HCT116 (cell line): ENCODE measurements around the gene PNLIPRP3.

Experiments used
- CTCF ChIP-seq, 3 experiments: fragments of 200-600 bp in 1 of 3; sonication (generic) in 1 of 3; IDR thresholded peaks in 2 of 3; conservative IDR thresholded peaks in 1 of 3; 2 replicates each; pipeline ENCODE4 v1.5.1; 2012 to 2017; ENCODE audit warnings: low read depth in 2 of 3, low read length in 2 of 3, antibody characterized with exemption in 1 of 3, borderline replicate concordance in 1 of 3, control low read depth in 1 of 3, mild to moderate bottlenecking in 1 of 3, mixed read lengths in 1 of 3, mixed run types in 1 of 3, moderate library complexity in 1 of 3; ENCODE audit not compliant: insufficient read depth in 1 of 3
- POLR2A ChIP-seq: IDR thresholded peaks from 2 replicates; pipeline ENCODE4 v1.7.0; 2011; ENCODE audit warnings: borderline replicate concordance; ENCODE audit not compliant: insufficient read depth, insufficient read length; ENCODE audit errors: extremely low read depth
- POLR2AphosphoS5 ChIP-seq: IDR thresholded peaks from 2 replicates; pipeline ENCODE4 v1.6.1; 2011; ENCODE audit warnings: mild to moderate bottlenecking, low read depth, low read length, moderate library complexity

GRCh38 chr10:116417821-116418220 is 9.8 kb upstream of the PNLIPRP3 start:
- no peak for TF ChIP-seq CTCF (IDR thresholded peaks at IDR 0.05 in 2 of 3, conservative IDR thresholded peaks at IDR 0.05 in 1 of 3; ENCODE audit: borderline replicate concordance in 1 of 3, insufficient read depth in 1 of 3, low read depth in 2 of 3, low read length in 2 of 3)
- no peak for TF ChIP-seq POLR2A
- TF ChIP-seq POLR2AphosphoS5: no peak
